Upper lobe of left lung (tissue), 6 donors: ENCODE measurements around the gene ZKSCAN5. TPM values are rescaled to one million over a fixed set of nuclear protein-coding genes. Genes with fewer than 3 reads are reported as not detected.
A peak's percentile ranks its signal among the peaks of the same experiment; 100 is the strongest.

Experiments
- ATAC-seq, 2 donors: fragments of 200-7000 bp; cut with Tn5 transposase; one replicate each; pipeline ENCODE4 v1.9.1; 2022; ENCODE audit warnings: mild to moderate bottlenecking in 2 of 2, moderate library complexity in 2 of 2; ENCODE audit not compliant: low FRiP score in 2 of 2
- DNase-seq, 2 donors: peaks; one replicate each; pipeline ENCODE4 v3.0.0-alpha.2; 2019 to 2020
- H3K27ac ChIP-seq, 4 donors: fragments of 200-600 bp; sonication (generic); one replicate each; pipeline ENCODE4 v1.5.1; 2016 to 2019
- H3K27me3 ChIP-seq, 4 donors: fragments of 200-600 bp; sonication (generic); one replicate each; pipeline ENCODE4 v1.5.1; 2017 to 2019
- H3K36me3 ChIP-seq, 4 donors: fragments of 200-600 bp; sonication (generic); one replicate each; pipeline ENCODE4 v1.5.1; 2016 to 2019
- H3K4me1 ChIP-seq, 4 donors: fragments of 200-600 bp; sonication (generic); one replicate each; pipeline ENCODE4 v1.5.1; 2018 to 2019
- H3K4me3 ChIP-seq, 4 donors: fragments of 200-600 bp; sonication (generic); one replicate each; pipeline ENCODE4 v1.5.1; 2017 to 2019; ENCODE audit warnings: mild to moderate bottlenecking in 2 of 4, moderate library complexity in 1 of 4
- H3K9me3 ChIP-seq, 4 donors: fragments of 200-600 bp; sonication (generic); one replicate each; pipeline ENCODE4 v1.5.1; 2018 to 2019
- EP300 ChIP-seq, 4 donors: sonication (generic); formaldehyde crosslinking; IDR thresholded peaks; one replicate each; pipeline ENCODE4 v1.5.1; 2017; ENCODE audit warnings: antibody characterized with exemption in 4 of 4, control low read depth in 2 of 4
- POLR2A ChIP-seq, 4 donors: fragments of 450-650 bp; IDR thresholded peaks; one replicate each; pipeline ENCODE4 v1.5.1; 2016 to 2017; ENCODE audit warnings: antibody characterized with exemption in 4 of 4, mild to moderate bottlenecking in 2 of 4
- POLR2AphosphoS5 ChIP-seq, 2 donors: sonication (generic); formaldehyde crosslinking; IDR thresholded peaks; one replicate each; pipeline ENCODE4 v1.5.1; 2017; ENCODE audit warnings: antibody characterized with exemption in 2 of 2
- WGBS, 2 donors: methylation state at CpG; one replicate each; pipeline ENCODE4 v1.1.5; 2017 to 2018; 5-methylcytosine and 5-hydroxymethylcytosine counted together
- total RNA-seq, 6 donors: library from RNA; depleted of rRNA in 4 of 6; stranded (reverse); fragments of >200 nt in 4 of 6; gene quantifications; one replicate each; pipeline versions ENCODE4 v1.1.0 to v1.2.1, GENCODE V29; 2016 to 2021
- TF ChIP-seq, protein P1 (sequence below), 6 experiments: fragments of 450-650 bp in 4 of 6; fragments of 200-600 bp in 2 of 6; sonication (generic) in 2 of 6; IDR thresholded peaks; one replicate each; pipeline ENCODE4 v1.5.1; 2016 to 2019; ENCODE audit warnings: antibody characterized with exemption in 6 of 6
- donor health status: DM: no; HTN: no; CAD: no; lungs with moderate emphysema.
- donor health status: DM: no; HTN: yes; CAD: no; lungs with severe emphysema.

The ZKSCAN5 gene
- total RNA-seq, 6 donors from 2014 or later = 3.8 to 12.6 (median 7.6) TPM

DNA sequence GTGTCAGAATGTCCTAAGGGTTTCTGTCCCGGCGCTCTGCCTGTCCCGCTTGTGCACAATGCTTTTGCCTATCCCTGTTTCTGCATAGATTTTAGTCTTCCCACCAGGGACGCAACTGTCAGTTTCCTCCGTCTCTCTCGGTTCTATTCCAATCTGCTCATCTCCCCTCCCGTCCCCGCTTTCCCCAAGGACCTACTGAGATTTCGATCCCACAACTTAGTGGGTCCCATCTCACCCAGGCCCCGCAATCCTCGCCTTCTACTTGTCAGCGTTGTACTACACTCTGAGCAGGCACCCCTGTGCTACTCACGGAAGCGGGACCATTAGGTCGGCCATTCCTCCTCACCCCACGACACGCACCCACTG, 53.5 kb downstream of the ZKSCAN5 start:
- Histone ChIP-seq H3K27me3 (no peaks in the 10 kb centered on the region), H3K4me3 (peak overlapping the region; percentile 78 to 87 (median 80)), H3K4me1 (peaks cover 23 to 46% (median 28%) of the 10 kb centered on the region in 4 donors), H3K9me3 (no peaks in the 10 kb centered on the region), H3K27ac (peak overlapping the region; percentile 98 to 100 (median 99)), H3K36me3 (peaks cover 15 to 43% (median 24%) of the 10 kb centered on the region in 4 donors)
- no peak for DNase-seq
- no peak for TF ChIP-seq POLR2A (IDR thresholded peaks at IDR 0.05)
- no peak for TF ChIP-seq EP300 (IDR thresholded peaks at IDR 0.05)
- TF ChIP-seq POLR2AphosphoS5 (IDR thresholded peaks at IDR 0.05) = no peak
- TF ChIP-seq, protein P1, sequence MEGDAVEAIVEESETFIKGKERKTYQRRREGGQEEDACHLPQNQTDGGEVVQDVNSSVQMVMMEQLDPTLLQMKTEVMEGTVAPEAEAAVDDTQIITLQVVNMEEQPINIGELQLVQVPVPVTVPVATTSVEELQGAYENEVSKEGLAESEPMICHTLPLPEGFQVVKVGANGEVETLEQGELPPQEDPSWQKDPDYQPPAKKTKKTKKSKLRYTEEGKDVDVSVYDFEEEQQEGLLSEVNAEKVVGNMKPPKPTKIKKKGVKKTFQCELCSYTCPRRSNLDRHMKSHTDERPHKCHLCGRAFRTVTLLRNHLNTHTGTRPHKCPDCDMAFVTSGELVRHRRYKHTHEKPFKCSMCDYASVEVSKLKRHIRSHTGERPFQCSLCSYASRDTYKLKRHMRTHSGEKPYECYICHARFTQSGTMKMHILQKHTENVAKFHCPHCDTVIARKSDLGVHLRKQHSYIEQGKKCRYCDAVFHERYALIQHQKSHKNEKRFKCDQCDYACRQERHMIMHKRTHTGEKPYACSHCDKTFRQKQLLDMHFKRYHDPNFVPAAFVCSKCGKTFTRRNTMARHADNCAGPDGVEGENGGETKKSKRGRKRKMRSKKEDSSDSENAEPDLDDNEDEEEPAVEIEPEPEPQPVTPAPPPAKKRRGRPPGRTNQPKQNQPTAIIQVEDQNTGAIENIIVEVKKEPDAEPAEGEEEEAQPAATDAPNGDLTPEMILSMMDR (IDR thresholded peaks at IDR 0.05) = no peak
- WGBS, 2 donors = 0 to 3% methylated on average over 17 of the region's 17 CpGs
- peak; percentile 82 to 87 for ATAC-seq

DNA sequence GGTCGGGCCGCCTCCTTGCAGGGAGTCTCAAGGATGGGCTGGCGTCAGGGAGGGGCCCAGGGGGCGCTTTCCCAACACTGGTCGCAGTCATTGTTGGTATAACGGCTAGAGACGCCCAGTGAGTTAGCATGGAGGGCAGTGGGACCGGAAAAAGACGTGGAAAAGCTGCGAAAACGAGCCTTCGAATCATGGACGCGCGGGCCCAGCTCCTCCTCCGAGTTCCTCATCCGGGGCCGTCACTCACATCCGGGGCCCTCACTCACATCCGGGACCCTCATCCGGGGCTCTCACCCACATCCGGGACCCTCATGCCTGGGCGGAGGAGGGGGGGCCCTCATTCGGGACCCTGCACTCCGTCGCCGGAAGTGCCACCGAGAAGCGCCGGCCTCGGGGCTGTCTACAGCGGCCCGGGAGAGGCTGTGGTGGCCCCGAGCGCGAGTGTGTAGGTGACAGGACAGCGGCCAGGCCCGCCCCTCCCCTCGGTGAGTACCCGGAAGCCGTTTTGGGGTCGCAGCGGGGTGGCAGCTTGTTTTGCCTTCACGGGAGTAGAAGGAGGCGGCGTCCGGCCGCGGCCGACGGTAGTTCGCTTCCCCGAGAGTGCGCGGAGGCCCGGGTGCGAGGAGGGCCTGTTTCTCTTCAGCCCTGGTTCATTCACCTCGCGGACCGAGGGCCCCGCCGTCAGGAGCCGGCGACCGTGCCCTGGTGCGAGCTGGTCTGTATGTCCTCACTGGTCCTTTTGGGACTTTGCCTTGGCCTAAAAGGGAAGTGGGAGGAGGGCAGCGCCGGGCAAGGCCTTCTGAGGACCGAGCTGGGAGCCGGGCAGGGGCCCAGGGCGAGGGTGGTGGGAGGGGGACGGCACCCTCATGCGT, 54.1 kb downstream of the ZKSCAN5 start, which contains the start of gene ZNF655:
ZNF655 (plus strand) TSS at position 337 of the 869 bp plus-strand sequence. CDS start 1,918 bp downstream, outside the sequence.
- TF ChIP-seq POLR2A (IDR thresholded peaks at IDR 0.05) = peak in 3 of 4 donors; percentile 71 to 87 (median 86)
- peak; percentile 73 to 83 for TF ChIP-seq POLR2AphosphoS5 (IDR thresholded peaks at IDR 0.05)
- TF ChIP-seq, protein P1 (IDR thresholded peaks at IDR 0.05) = peak in 1 of 6 experiments; percentile 17
- no peak for TF ChIP-seq EP300 (IDR thresholded peaks at IDR 0.05)
- Histone ChIP-seq H3K36me3 (peaks cover 15 to 49% (median 28%) of the 10 kb centered on the region in 4 donors), H3K27me3 (no peaks in the 10 kb centered on the region), H3K4me1 (peaks cover 23 to 46% (median 30%) of the 10 kb centered on the region in 4 donors), H3K27ac (peak within 1 kb of the TSS; percentile 98 to 100 (median 99)), H3K9me3 (no peaks in the 10 kb centered on the region), H3K4me3 (peak within 1 kb of the TSS; percentile 78 to 87 (median 80))
- DNase-seq = peak; percentile 89 to 94
- whole genome bisulfite sequencing, 2 donors = 0% methylated on average over 14 to 47 of the region's 73 CpGs
- ATAC-seq = peak; percentile 96 to 97

DNA sequence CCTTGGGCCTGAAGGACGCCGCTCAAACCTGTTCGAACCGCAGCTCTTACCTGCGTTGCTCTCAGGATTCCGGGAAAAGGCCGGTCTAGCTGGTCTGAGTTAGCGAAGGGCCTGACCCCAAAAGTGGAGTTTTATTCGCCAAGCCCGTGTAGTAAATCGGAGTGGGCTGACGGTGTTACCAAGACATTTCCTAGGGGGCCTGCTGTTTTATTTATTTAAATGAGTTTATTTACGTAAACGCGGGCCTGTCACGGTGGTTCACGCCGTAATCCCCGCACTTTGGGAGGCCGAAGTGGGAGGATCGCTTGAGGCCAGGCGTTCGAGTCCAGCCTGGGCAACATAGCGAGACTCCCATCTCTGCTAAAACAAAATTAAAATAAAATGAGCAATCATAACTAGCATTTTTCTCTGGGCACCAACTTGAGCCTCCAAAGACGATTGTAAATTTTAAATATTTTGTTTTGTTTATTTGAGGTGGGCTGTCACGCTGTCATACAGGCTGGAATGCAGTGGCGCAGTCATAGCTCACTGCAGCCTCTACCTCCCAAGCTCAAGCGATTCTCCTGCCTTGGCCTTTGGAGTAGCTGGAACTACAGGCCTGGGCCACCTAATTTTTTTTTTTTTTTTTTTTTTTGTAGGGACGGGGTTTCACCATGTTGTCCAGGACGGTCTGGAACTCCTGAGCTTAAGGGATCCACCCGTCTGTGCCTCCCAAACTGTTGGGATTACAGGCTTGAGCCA, 54.9 kb downstream of the ZKSCAN5 start:
- Histone ChIP-seq H3K27ac (peak overlapping the region; percentile 98 to 100 (median 99)), H3K4me1 (peaks cover 23 to 46% (median 30%) of the 10 kb centered on the region in 4 donors), H3K4me3 (peak overlapping the region; percentile 78 to 87 (median 80)), H3K9me3 (no peaks in the 10 kb centered on the region), H3K36me3 (peaks cover 20 to 57% (median 35%) of the 10 kb centered on the region in 4 donors), H3K27me3 (no peaks in the 10 kb centered on the region)
- WGBS, 2 donors = 24 to 42% methylated on average over 17 to 31 of the region's 31 CpGs
- ATAC-seq (no peak), DNase-seq (no peak)
- TF ChIP-seq POLR2A (IDR thresholded peaks at IDR 0.05) (no peak), POLR2AphosphoS5 (IDR thresholded peaks at IDR 0.05) (no peak), EP300 (IDR thresholded peaks at IDR 0.05) (no peak)
- TF ChIP-seq, protein P1 (IDR thresholded peaks at IDR 0.05) = no peak

- no peaks in the 10 kb centered on the region for H3K9me3 ChIP-seq
- ATAC-seq (no peak), DNase-seq (no peak)
- peak overlapping the region in 1 of 4 donors; percentile 19 for H3K27ac ChIP-seq
- H3K4me3 ChIP-seq = no peak overlapping the region
- no peaks in the 10 kb centered on the region for H3K27me3 ChIP-seq
- peaks cover 21 to 64% (median 48%) of the 10 kb centered on the region in 4 donors for H3K36me3 ChIP-seq
- 93 to 95% methylated on average over 7 of the region's 7 CpGs for WGBS, 2 donors
- peaks cover 23 to 46% (median 30%) of the 10 kb centered on the region in 4 donors for H3K4me1 ChIP-seq
- TF ChIP-seq EP300 (IDR thresholded peaks at IDR 0.05) (no peak), POLR2AphosphoS5 (IDR thresholded peaks at IDR 0.05) (no peak), POLR2A (IDR thresholded peaks at IDR 0.05) (no peak)
- TF ChIP-seq, protein P1 (IDR thresholded peaks at IDR 0.05) = no peak
These were observed 56.6 kb downstream of the ZKSCAN5 start for GRCh38 chr7:99560834-99561736.
